Activated CD4-positive, alpha-beta memory T cell treated with anti-CD3 and anti-CD28 coated beads for 36 hours (primary cell): ENCODE data around the gene PLVAP. TPM values are rescaled to one million over a fixed set of nuclear protein-coding genes. Genes with fewer than 3 reads are reported as not detected.

Experiments used
- CTCF ChIA-PET: fragments of 350-600 bp; sonication (Branson Sonifier 250); formaldehyde crosslinking; loops from one replicate; lab custom pipeline; 2021; ENCODE audit warnings: antibody characterized with exemption, inconsistent platforms; lab: Charles Lee
- POLR2A ChIA-PET: fragments of 350-600 bp; sonication (Branson Sonifier 250); formaldehyde crosslinking; loops from one replicate; lab custom pipeline; 2021; ENCODE audit warnings: antibody characterized with exemption; lab: Charles Lee
- DNase-seq: peaks from one replicate; pipeline ENCODE4 v3.0.0-alpha.2; 2020
- H3K27ac Mint-ChIP-seq: one replicate; pipeline ENCODE4 v1.8.0; 2021; ENCODE audit warnings: mixed read lengths
- H3K27me3 Mint-ChIP-seq: one replicate; pipeline ENCODE4 v1.8.0; 2021; ENCODE audit warnings: mixed read lengths
- H3K36me3 Mint-ChIP-seq: one replicate; pipeline ENCODE4 v1.8.0; 2021; ENCODE audit warnings: mixed read lengths
- H3K4me1 Mint-ChIP-seq: one replicate; pipeline ENCODE4 v1.8.0; 2021; ENCODE audit warnings: low read depth, mixed read lengths
- H3K4me3 Mint-ChIP-seq: one replicate; pipeline ENCODE4 v1.8.0; 2021; ENCODE audit warnings: mild to moderate bottlenecking, mixed read lengths
- H3K9me3 Mint-ChIP-seq: one replicate; pipeline ENCODE4 v1.8.0; 2021; ENCODE audit warnings: mixed read lengths
- intact Hi-C: fragments of 100-400 bp; cut with micrococcal nuclease; formaldehyde crosslinking; loops from one replicate; pipeline ENCODE4 v1.15.1; 2023
- total RNA-seq, 2 experiments: library from RNA; stranded (reverse); gene quantifications; one replicate each; pipeline ENCODE4 v1.2.3, GENCODE V29; 2021

Gene PLVAP
- total RNA-seq, 2 experiments from 2014 or later: 0.14 TPM; not detected in 1

- peaks cover 8% of the 10 kb centered on the region for H3K4me1 Mint-ChIP-seq
- DNase-seq: no peak
- no peaks in the 10 kb centered on the region for H3K27me3 Mint-ChIP-seq
- CTCF ChIA-PET: no interaction called here
- POLR2A ChIA-PET: no interaction called here
- no peak overlapping the region for H3K27ac Mint-ChIP-seq
- peaks cover 15% of the 10 kb centered on the region for H3K36me3 Mint-ChIP-seq
- no peaks in the 10 kb centered on the region for H3K9me3 Mint-ChIP-seq
- no peak overlapping the region for H3K4me3 Mint-ChIP-seq
- intact Hi-C loops: no loop called here
These were observed 37.0 kb upstream of the PLVAP start for GRCh38 chr19:17414097-17414496.

- intact Hi-C loops: no loop called here
- H3K36me3 Mint-ChIP-seq: peaks cover 17% of the 10 kb centered on the region
These were observed 34.7 kb upstream of the PLVAP start for GRCh38 chr19:17411801-17412200.

GRCh38 chr19:17409990-17410389 is 32.8 kb upstream of the PLVAP start:
- no peaks in the 10 kb centered on the region for H3K9me3 Mint-ChIP-seq
- POLR2A ChIA-PET: no interaction called here
- DNase-seq: no peak
- H3K4me1 Mint-ChIP-seq: peaks cover 16% of the 10 kb centered on the region
- intact Hi-C loops: loop anchor here (5.0 kb wide), 1 partner anchor 103 kb away; the partner anchor contains the start of genes DDA1 and MRPL34
- no peaks in the 10 kb centered on the region for H3K27me3 Mint-ChIP-seq
- H3K4me3 Mint-ChIP-seq: no peak overlapping the region
- peaks cover 15% of the 10 kb centered on the region for H3K36me3 Mint-ChIP-seq
- CTCF ChIA-PET: interaction anchor here (1.6 kb wide), 1 partner anchor 24 kb away, joined by 8 read pairs; no protein-coding TSS in a partner anchor
- no peak overlapping the region for H3K27ac Mint-ChIP-seq

More at GRCh38 chr19:17411801-17412200, 34.7 kb upstream of the PLVAP start:
- ChIA-PET POLR2A (no interaction called here), CTCF (interaction anchor here (0.6 kb wide), 1 partner anchor 82 kb away, joined by 4 read pairs; no protein-coding TSS in a partner anchor)
- peaks cover 16% of the 10 kb centered on the region for H3K4me1 Mint-ChIP-seq
- DNase-seq: no peak
- no peaks in the 10 kb centered on the region for H3K27me3 Mint-ChIP-seq
- no peak overlapping the region for H3K27ac Mint-ChIP-seq
- no peak overlapping the region for H3K4me3 Mint-ChIP-seq
- no peaks in the 10 kb centered on the region for H3K9me3 Mint-ChIP-seq

- peak overlapping the region; percentile 93 for H3K4me3 Mint-ChIP-seq
- peak overlapping the region; percentile 97 for H3K27ac Mint-ChIP-seq
- DNase-seq: no peak
- H3K9me3 Mint-ChIP-seq: no peaks in the 10 kb centered on the region
- CTCF ChIA-PET: interaction anchor here (0.6 to 3.2 kb wide), 6 partner anchors 13 to 61 kb away, joined by 4 to 18 read pairs (median 4); partner anchors contain the start of gene MVB12A
- POLR2A ChIA-PET: interaction anchor here (1.0 to 3.2 kb wide), 3 partner anchors 11 to 40 kb away, joined by 3 to 20 read pairs (median 4); partner anchors contain the start of gene MVB12A
- no peaks in the 10 kb centered on the region for H3K27me3 Mint-ChIP-seq
- peaks cover 15% of the 10 kb centered on the region for H3K36me3 Mint-ChIP-seq
- intact Hi-C loops: loop anchor here (1.0 to 5.0 kb wide), 2 partner anchors 12 to 100 kb away; partner anchors contain the start of genes DDA1 and MRPL34
- peaks cover 23% of the 10 kb centered on the region for H3K4me1 Mint-ChIP-seq
These were observed 29.7 kb upstream of the PLVAP start for GRCh38 chr19:17406887-17407196.

- Mint-ChIP-seq H3K9me3 (no peaks in the 10 kb centered on the region), H3K36me3 (peaks cover 19% of the 10 kb centered on the region), H3K4me3 (peak overlapping the region; percentile 93)
These were observed 29.1 kb upstream of the PLVAP start for GRCh38 chr19:17406046-17406886.

GRCh38 chr19:17405250-17406045 is 28.3 kb upstream of the PLVAP start, which contains the start of gene BST2:
TSS of gene BST2 (minus strand) at chr19:17405630. CDS start at chr19:17405575, 55 bp downstream.
- ChIA-PET CTCF (interaction anchor here (0.5 to 3.2 kb wide), 5 partner anchors 14 to 64 kb away, joined by 3 to 18 read pairs (median 4); partner anchors contain the start of gene MVB12A), POLR2A (interaction anchor here (0.6 to 3.2 kb wide), 6 partner anchors 12 to 454 kb away, joined by 3 to 20 read pairs (median 3); partner anchors contain the start of genes MVB12A and TMEM221)
- H3K4me3 Mint-ChIP-seq: peak within 1 kb of the TSS; percentile 93
- no peaks in the 10 kb centered on the region for H3K9me3 Mint-ChIP-seq
- peaks cover 19% of the 10 kb centered on the region for H3K36me3 Mint-ChIP-seq
- intact Hi-C loops: loop anchor here (5.0 kb wide), 1 partner anchor 98 kb away; the partner anchor contains the start of genes DDA1 and MRPL34
- no peaks in the 10 kb centered on the region for H3K27me3 Mint-ChIP-seq
- peak within 1 kb of the TSS; percentile 97 for H3K27ac Mint-ChIP-seq
- H3K4me1 Mint-ChIP-seq: peaks cover 26% of the 10 kb centered on the region
- DNase-seq: peak; percentile 71

More at GRCh38 chr19:17406046-17406886, 29.1 kb upstream of the PLVAP start:
- peak; percentile 54 for DNase-seq
- H3K4me1 Mint-ChIP-seq: peaks cover 26% of the 10 kb centered on the region
- ChIA-PET POLR2A (interaction anchor here (1.0 to 3.2 kb wide), 3 partner anchors 11 to 40 kb away, joined by 3 to 20 read pairs (median 4); partner anchors contain the start of gene MVB12A), CTCF (interaction anchor here (0.6 to 3.2 kb wide), 6 partner anchors 13 to 61 kb away, joined by 4 to 18 read pairs (median 4); partner anchors contain the start of gene MVB12A)
- intact Hi-C loops: loop anchor here (5.0 kb wide), 1 partner anchor 99 kb away; the partner anchor contains the start of genes DDA1 and MRPL34
- no peaks in the 10 kb centered on the region for H3K27me3 Mint-ChIP-seq
- H3K27ac Mint-ChIP-seq: peak overlapping the region; percentile 97

- Mint-ChIP-seq H3K36me3 (peaks cover 19% of the 10 kb centered on the region), H3K4me3 (peak overlapping the region; percentile 93), H3K4me1 (peaks cover 26% of the 10 kb centered on the region), H3K27me3 (no peaks in the 10 kb centered on the region), H3K9me3 (no peaks in the 10 kb centered on the region), H3K27ac (peak overlapping the region; percentile 97)
- peak; percentile 30 for DNase-seq
- POLR2A ChIA-PET: interaction anchor here (0.6 to 3.2 kb wide), 7 partner anchors 11 to 455 kb away, joined by 3 to 20 read pairs (median 3); partner anchors contain the start of genes MVB12A and TMEM221
- CTCF ChIA-PET: interaction anchor here (0.8 to 3.2 kb wide), 5 partner anchors 11 to 62 kb away, joined by 3 to 18 read pairs (median 4); partner anchors contain the start of genes CCDC194 and MVB12A
- intact Hi-C loops: loop anchor here (5.0 kb wide), 1 partner anchor 97 kb away; the partner anchor contains the start of genes DDA1 and MRPL34
These were observed 27.6 kb upstream of the PLVAP start for GRCh38 chr19:17404621-17405249.

GRCh38 chr19:17404015-17404414 is 26.9 kb upstream of the PLVAP start:
- peaks cover 26% of the 10 kb centered on the region for H3K4me1 Mint-ChIP-seq
- POLR2A ChIA-PET: interaction anchor here (1.0 kb wide), 1 partner anchor 15 kb away, joined by 5 read pairs; the partner anchor contains the start of gene MVB12A
- peaks cover 19% of the 10 kb centered on the region for H3K36me3 Mint-ChIP-seq
- H3K27ac Mint-ChIP-seq: peak overlapping the region; percentile 97
- intact Hi-C loops: no loop called here
- CTCF ChIA-PET: interaction anchor here (0.5 to 1.4 kb wide), 5 partner anchors 10 to 63 kb away, joined by 3 to 7 read pairs (median 3); partner anchors contain the start of gene CCDC194
- H3K9me3 Mint-ChIP-seq: no peaks in the 10 kb centered on the region
- DNase-seq: peak; percentile 33
- peak overlapping the region; percentile 93 for H3K4me3 Mint-ChIP-seq
- no peaks in the 10 kb centered on the region for H3K27me3 Mint-ChIP-seq

GRCh38 chr19:17402982-17403855 is 26.1 kb upstream of the PLVAP start:
- intact Hi-C loops: loop anchor here (2.0 kb wide), 1 partner anchor 68 kb away; the partner anchor contains the start of gene SLC27A1
- H3K4me1 Mint-ChIP-seq: peaks cover 26% of the 10 kb centered on the region
- no peaks in the 10 kb centered on the region for H3K9me3 Mint-ChIP-seq
- H3K4me3 Mint-ChIP-seq: peak overlapping the region; percentile 93
- peaks cover 22% of the 10 kb centered on the region for H3K36me3 Mint-ChIP-seq
- ChIA-PET POLR2A (interaction anchor here (1.0 kb wide), 1 partner anchor 16 kb away, joined by 5 read pairs; the partner anchor contains the start of gene MVB12A), CTCF (interaction anchor here (0.5 to 1.4 kb wide), 7 partner anchors 9 to 63 kb away, joined by 3 to 7 read pairs (median 3); partner anchors contain the start of gene CCDC194)
- DNase-seq: peak; percentile 68
- peak overlapping the region; percentile 97 for H3K27ac Mint-ChIP-seq
- no peaks in the 10 kb centered on the region for H3K27me3 Mint-ChIP-seq
